ENCODE results near the gene TXNDC11.

Gene TXNDC11

DNA sequence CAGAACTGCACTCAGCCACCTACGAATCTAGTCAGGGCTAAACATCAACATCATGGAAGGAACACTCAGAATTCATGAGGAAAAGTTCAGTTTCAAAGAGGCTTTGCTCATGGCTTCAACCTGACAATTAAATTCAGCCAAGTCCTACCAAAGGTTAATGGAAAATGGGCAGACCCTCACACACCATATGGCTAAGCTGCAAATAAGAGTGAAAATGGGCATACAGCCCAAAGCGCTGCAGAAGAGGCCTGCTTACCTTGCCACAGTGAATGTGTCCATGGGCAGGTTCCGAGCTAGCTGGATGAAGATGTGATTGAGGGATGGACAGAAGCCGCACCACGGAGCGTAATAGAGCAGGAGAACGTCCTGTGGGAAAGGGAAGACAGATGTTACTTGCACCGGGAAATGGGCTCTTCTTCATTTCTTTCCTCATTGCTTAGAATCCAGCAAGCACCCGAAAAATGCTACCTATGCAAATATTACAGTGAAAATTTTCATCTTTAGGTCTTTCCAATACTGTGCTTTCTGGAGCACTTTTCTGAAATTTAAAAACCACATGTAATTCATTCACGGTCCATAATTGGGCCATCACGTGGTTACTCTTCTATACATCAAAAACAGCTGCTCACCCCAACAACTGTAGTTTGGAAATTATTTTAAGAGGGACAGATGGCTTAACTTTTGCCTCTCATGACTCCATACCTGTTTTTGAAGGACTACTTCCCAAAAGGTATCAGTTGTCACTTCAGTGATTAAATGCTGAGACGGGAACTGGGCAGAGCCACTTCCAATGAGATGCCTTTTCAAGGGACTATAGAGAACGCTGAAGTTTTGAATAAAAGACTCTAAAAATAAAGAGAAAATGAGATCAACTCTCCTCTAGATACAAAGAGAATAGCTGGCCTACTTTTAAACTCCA is 54.8 kb downstream of the TXNDC11 start:
- no peak for DNase-seq

DNA sequence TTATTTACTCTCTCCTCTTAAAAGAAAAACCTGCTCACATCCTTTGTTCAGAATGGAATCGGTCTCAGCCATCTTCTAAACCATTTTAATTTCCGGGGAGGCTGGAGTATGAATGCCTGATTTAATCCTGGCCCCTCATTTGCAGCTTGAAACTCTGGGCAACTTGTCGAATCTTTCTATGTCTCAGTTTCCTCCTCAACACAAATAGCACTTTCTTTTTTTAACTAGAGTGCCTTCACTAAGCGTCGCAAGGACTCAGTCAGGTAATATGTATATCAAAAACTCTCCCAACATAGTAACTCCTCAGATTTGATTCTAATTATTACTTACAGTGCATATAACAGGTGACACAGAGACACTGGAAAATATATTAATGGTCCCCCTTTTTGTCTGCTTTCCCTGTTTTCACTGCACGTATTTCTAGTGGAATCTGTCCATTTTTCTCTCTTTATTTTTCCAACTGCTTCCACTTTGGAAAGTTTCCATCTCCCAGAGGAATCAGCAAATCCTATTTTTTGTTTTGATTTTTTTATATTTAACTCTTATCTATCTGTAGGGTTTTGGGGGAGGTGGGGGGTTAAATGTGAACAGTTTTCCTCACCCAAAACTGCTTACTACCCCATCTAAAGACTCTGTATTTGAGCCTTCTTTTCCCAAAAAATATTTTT is 55.8 kb downstream of the TXNDC11 start:
- DNase-seq = no peak

DNA sequence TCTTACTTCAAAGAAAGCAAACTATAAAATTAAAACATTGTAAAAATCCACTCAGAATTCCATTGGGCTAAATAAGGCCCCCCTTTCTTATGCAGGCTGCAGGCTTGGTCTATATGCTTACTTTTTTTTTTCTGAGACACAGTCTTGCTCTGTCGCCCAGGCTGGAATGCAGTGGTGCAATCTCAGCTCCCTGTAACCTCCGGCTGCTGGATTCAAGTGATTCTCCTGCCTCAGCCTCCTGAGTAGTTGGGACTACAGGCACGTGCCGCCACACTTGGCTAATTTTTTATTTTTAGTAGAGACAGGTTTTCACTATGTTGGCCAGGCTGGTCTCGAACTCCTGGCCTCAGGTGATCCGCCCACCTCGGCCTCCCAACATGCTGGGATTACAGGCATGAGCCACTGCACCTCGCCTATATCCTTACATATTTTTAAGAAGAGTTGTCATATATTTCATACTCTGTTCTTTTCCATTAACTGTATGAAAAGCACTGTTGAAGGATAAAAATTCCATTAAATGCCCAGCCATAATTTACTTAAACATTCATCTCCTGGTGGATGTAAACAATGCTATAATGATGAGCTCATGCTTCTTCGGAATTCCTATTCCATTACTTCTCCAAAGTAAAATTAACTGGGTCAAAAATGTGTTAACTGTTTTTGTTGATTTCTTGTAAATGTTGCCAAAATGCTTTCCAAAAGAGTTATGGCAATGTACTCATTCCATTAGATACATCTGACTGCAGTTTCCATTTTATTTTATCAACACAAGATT is 56.6 kb downstream of the TXNDC11 start:
- peak; percentile 51 for DNase-seq

DNA sequence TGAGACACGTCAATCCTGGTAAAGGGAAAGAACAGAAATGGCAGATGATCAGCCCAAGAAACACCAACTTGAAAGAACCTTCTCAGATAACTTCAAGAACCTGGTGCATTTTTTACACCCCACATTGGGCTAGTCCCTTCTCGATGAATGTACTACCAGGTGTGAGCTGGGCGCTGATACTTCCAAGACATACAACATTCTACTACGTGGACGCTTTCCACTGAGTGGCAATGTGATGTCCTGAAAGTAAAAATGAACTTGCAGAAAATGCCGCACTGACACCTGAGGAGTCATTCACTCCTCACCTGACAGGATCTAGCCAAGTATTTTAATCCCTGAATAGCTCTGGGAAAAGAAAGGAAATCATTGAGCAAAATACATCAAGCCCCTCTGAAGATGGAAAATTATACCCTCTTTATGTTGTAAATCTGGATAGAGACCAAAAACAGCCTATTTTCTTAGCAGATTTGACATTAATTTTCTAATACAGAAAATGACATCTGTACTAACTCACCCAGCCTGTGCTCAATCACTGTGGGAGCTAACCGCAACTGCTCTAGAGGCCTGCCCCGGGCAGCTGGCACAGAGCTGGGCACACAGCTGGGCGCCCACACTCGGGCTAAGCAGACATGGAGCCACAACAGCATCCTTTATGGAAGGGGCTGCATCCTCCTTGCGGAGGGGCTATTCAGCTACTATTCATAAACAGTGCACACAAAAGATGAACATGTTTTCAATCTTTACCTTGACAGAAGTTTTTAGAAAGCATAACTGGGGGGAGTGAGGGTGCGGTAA is 58.2 kb downstream of the TXNDC11 start:
- DNase-seq = no peak

DNA sequence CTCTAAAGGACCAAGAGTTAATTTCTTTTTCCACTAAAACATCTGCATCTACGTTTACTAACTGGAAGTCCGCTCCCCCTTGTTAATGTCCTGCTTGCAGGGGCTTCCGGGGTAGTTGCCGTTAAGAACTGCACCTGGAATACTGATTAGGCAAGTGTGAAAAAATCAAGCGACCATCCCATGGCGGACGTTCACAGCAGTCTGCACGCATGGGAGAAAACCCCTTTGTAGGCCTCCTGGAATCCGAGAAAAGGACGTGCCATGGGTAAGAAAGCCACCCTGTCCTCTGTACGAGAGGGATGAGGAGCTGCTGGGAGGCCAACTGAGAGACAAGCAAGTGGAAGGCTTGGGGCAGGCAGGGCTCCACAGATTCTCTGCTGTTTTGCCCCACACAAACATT is 59.5 kb downstream of the TXNDC11 start:
- DNase-seq = no peak

DNA sequence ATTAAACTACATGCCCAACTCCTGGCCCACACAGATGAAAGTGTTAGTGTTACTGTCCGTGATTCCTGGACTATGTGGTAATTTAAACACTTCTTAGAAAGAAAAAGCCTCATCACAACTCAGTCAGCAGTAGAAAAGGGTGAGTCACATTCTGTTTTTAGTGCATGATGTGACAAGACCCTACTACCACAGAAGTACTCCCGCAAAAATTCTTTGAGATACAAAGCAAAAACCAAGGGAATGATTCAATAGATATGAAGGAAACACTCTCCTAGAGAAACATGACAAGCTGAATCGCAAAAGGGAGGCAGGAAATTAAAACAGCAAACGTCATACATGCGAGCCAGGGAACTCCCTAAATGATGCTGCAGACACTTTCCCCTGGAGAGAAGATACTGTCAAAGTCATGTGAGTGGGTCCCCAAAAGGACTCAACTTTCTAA is 60.0 kb downstream of the TXNDC11 start:
- DNase-seq = peak; percentile 91

DNA sequence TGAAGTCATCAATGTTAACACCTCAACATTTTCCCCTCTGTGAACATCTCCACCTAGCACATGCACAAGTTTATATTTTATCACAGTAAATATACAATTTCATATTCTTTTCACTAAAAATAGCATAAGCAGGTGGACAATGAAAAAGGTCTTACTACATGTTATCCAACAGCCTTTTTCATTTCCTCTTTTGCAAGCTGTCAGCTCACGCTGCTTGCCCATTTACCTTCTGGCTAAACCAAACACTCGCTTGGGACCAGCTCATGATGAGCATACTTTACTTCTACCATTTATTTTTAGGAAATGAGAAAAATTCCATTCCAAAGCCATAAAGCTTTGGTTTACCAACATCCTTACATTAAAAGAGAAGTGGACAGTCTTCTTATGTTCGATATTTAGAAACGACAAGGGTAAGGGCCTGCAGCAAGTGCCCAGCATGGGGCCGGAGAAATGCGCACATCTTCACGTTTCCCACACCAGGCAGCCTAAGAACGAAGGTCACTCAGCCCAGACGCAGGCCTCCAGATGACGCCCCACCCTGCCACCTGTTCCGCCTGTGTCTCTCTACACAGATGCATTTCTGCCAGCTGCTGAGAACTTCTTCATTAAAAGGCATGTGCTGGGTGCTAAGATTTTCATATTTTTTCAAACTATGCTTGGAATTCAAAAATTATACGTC is 60.5 kb downstream of the TXNDC11 start:
- no peak for DNase-seq

DNA sequence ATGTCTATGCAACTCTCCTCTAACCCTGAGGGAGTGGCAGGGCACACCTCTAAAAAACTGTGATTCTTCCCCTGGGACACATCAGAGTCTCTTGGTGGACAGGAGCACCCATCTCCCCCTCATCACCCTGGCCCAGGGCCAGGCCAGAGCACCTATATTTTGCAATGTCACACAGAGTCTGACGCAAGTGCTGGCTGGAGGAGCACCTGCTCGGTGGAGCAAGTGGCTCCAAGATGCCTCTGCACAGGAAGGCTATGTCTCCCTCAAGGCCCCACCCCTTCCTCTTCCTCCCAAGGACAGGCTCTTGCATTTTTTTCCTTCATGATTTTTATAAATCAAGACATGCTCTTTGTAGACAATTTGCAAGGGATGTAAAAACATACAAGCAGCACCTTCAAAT is 61.1 kb downstream of the TXNDC11 start:
- DNase-seq = no peak

DNA sequence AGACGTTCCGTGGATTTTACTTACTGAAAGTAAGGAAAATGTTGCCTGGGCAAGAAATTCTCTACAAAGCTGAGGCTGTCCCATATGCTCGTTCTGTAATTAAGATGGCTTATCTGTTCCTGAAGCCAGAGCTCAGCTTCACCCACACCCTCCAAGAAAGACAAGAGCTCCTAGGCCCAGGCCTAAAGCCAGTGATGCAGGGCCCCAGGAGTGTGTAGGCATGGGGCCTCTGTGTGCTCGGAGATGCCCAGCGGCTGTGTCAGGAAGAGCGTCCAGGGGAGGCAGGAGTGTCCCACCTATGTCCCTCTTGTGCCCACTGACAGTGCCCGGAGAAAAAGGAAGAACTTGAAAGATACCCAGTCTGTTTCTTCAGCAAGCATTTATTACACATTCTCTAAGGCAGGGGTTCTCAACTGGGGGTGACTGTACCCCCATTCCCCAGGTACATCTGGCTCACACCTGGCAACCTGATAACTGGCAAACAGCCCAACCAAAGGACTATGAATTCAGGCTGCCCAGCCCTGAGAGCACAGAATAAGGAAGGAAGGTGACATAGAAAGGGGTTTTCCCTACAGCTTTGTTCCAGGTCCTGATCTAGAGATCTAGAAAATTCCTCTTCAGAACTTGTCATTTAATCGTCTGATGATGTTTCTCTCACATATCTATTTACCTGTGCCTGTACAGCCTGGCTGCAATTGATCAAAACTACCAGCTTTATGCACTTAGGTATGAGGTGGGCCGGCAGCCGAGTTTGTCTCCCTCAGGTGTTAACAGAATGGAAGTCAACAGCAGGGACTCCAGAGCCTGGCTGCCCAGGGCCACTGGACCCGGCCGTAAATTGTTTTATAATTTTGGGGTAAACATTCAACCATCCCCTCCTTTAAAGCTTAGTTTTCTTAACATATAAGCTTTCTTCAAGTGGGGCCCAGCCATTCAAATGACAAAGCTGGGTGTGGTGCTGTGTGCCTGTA is 62.4 kb downstream of the TXNDC11 start:
- no peak for DNase-seq

DNA sequence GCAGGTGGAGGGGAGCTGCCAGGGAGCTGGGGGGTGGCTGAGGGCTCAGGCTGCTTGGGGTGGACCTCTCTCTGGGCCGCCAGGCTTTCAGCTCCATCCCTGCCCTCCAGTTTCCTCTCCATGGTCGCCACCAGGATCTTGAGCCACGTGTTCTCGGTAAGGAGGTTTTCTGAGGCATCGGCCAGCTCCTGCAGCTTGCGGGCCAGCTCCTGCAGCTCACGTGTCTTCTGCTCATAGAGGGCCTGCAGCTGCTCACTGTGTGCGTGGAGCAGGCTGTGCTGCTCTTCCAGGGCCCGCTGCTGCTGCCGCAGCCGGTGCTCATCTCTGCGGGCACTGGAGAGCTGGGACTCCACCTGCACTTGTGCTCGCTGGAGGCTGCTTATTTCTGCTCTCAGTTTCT is 63.4 kb downstream of the TXNDC11 start:
- no peak for DNase-seq

DNA sequence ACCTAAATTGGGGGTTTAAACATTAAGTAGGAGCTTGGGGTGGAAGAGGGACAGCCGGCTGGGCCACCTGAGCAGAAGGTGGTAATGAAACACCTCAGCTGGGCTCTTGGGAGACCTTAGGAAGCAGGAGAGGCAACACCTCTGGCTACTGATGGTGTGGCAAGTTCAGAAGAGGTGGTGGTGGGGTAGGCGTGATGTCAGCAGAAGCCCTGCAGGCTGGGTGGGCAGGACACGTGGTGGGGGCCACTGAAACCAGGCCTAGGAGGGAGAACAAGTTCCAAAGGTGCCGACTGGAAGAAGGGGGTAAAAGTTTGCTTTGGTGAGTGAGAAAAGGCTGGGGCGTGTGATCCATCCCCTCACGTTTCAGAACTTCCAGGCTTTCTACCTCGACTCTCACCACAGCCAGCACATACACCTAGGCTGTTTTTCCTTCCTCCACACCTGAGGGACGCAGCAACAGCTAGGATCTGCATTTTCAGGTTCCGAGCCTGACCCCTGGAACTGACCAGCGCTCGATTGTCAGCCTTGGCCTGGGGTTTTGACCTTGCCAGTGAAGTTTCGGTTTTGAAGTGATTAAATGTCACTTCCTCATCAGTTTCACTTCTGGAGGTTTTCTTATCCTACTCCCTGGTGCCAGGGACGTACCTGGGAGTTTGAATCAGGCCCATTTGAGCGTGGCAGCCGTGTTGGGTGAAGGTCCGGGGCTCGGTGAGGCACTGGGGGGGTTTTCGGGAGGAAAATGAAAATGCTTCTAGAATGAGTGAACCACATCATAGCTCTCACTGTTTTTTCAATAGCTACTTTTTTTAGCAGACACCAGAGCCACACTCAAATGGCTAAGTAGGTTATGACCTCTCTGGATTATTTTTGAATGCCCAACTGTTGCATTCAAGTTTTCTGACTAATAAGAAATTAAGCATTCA is 64.4 kb downstream of the TXNDC11 start:
- no peak for DNase-seq

DNA sequence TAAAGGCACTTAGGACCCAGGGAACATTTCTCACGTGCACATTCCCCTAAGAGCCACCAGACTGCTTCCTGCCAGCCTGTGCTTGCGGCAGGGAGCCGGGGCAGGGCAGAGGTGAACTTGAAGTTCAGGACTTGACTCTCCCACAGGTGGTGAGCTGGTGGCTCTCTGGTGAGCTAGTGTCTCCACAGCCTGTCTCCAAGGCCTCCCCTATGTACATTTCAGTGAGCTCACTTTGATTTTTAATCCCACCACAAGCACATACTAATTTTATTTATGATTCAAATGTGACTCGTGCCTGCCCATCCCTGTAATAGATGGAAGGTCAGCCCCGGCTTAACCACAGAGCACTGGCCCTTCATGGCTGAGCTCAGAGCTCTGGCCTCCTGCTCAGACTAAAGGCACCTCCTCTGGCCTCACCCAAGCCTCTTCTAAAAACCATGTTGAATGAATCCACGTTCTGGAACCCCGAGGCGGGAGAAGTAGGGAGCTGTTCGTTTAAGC is 65.2 kb downstream of the TXNDC11 start:
- DNase-seq = no peak

DNA sequence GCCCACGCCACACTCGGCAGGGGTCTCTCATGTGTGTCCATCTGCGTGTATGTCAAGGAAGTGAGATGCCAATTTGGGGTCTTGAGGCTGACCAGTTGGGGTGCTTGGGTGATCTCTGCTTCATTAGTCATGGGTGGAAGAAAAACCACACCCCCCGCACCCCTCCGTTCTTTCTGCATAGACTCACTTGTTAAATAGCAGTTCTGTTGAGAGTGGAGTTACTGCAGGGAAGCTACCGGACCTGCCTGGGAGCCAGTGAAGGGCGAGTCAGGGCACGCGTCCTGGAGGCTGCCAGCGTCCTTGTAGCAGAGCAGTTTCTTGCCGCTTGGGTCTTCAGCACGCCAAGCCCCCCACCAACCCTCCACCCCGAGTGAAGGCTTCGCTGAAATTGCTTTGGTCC is 65.9 kb downstream of the TXNDC11 start:
- no peak for DNase-seq

DNA sequence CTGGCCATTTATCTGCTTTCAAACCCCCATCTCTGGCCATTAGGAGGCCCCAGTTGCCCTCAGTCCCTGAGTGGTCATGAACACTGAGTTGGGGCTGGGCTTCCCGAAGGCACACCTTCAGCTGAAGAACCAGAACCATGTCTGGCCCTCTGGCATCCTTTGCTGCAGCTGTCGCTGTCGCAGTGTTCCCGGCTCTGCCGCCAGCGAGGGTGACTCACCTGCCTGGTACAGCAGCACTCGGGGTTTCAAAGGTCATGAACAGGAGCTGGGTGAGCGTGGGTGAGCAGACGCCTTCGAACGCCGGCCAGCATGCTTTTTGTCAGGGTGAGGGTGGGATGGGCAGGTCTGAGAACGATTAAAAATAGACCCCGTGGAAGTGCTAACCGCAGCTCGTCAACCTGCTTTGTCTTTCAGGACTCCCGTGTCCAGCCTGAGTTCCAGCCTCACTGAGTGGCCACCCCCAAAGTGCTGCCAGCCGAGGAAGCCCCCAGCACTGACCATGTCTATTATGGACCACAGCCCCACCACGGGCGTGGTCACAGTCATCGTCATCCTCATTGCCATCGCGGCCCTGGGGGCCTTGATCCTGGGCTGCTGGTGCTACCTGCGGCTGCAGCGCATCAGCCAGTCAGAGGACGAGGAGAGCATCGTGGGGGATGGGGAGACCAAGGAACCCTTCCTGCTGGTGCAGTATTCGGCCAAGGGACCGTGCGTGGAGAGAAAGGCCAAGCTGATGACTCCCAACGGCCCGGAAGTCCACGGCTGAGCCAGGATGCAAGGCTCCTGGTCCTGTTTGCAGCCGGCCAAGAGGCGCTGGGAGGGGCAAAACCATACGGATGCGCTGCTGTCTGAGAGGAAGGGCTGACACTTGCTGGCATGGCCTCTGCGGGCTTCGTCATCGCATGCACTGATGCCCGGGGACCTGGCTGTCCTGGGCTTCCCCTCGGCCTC is 66.8 kb downstream of the TXNDC11 start:
- DNase-seq = no peak

DNA sequence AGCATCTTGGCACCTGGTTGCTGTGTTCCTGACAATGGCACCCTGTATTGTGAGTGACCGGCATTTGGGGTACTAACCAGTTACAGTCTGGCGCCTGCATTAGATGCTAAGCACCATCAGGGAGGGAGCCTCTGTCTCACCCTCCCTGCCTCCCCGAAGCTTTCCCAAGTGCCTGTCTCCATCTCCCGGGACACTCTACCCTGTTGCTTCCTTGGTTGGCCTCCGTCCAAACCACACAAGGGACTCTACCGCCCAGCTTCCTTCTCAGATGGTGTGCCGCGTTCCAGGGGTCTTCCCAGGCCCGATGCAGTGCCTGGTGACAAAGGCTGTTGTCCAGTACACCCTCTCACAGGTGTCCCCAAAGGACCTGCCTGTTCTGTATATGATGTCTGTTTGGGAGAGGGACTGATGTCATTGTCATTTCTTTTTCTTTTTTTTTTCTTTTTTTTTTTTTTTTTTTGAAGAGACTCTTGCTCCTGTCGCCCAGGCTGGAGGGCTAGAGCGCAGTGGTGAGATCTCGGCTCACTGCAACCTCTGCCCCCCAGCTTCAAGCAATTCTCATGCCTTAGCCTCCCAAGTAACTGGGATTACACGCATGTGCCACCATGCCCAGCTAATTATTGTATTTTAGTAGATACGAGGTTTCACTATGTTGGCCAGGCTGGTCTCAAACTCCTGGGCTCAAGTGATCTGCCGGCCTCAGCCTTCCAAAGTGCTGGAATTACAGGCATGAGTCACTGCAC is 67.7 kb downstream of the TXNDC11 start:
- peak; percentile 60 for DNase-seq

DNA sequence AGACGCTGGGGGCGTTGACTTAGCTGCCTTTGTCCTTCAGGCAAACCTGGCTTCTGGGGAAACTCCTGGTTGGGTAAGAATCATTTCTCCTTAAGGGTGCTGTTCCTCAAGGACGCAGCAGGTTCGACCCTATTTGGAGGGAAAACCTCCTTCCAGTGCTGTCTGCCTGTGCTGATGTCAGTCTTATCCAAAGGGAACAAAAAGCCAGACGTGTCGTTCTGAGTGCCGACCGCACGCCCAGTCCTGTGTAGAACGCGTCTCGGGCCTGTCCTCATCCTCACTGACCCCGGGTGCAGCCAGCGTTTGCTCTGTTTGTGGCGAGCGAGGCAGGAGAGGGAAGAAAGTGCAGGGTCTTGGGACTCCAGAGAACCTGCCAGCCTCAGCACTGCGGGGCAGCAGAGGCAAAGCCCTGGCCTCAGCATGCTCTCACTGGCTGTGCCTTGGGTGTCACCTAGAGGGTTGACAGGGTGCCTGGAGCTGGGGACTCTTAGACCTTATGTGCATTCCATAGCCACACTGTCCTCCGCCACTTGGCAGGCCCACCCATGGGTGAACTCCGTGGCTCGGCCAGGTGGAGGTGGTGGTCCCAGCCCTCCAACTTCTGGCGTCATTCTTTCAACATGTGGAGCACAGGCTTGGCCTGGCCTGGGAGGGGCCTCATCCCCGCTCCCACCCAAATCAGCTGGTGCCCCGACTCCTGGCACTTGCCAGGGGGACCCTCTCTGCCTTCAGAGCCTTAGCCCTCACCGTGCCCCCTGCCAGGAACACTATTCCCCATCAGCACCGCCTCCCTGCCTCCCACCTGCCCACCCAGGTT is 68.4 kb downstream of the TXNDC11 start:
- DNase-seq = no peak

Measured in fibroblast of skin of scalp (primary cell).